Measurements from ENCODE around the gene SNX1.
"Not testable (repeated sequence)": the region's sequence is repeated elsewhere in the genome, so short reads cannot be mapped to it uniquely, and the experiment has no call there.

SNX1 gene

DNA sequence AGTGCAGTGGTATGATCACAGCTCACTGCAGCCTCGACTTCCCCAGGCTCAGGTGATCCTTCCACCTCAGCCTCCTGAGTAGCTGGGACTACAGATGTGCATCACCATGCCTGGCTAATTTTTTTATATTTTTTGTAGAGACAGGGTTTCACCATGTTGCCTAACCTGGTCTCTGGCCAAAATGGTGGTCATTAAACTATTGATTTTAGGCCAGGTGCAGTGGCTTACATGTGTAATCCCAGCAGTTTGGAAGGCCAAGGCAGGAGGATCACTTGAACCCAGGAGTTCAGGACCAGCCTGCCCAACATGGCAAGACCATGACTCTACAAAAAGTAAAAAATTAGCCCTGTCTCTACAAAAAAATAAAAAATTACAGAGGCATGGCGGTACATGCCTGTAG is 24.5 kb downstream of the SNX1 start:
- DNase-seq, result not testable (repeated sequence)

DNA sequence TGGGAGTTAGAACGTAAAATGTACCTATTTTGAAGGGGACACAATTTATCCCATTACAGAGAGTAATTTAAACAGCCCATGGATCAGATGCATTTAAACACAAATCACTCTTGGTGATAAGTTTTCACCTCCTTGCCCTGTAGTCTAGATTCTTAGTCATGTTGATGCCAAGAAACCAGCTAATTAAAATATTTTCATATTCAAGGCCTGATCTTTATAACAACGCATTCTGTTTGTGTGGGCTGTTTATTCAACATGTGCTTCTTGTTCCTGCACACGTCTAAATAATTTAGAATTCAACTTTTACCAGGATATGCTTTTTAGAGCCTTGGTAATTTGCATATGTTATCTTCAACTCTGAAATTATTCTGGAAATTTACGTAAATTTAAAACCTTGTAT is 25.8 kb downstream of the SNX1 start:
- DNase-seq, result no peak

DNA sequence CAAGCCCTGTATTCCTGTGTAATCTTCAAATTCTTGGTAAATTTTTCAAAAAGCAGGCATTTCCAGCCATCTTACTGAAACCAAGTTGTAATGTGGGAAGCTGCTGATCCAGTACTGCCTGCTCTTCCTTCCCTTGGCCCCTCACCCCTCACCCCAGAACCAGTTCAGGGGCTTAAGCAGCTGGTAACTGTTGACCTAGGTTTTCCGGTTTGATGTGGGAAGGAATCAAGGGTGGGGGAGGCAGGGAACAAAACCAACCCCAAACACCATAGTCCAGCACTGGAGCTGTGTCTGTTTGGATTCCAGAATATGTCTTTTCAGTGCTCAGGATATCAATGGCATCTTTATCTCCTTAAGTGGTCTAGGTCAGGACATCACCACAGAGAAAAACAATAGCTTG is 26.7 kb downstream of the SNX1 start:
- no peak for DNase-seq

DNA sequence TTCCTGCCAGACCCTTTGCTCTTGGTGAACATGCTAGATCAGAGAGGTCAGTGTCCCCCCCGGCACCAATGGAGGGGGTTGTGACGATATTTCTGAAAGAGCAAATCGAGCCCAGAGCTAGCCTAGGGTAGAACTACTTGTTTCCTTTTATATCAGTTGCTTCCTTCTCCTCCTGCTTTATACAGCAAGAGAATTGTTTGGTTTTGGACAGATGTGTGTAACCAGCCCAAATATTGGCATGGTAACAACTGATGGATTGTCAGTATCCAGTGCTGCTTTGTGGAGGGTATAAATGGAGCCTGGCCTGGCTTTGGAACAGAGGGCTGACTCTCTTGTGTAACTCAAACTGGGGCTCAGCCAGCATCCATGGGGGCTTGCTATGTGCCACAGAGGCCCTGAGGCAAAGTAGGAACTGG is 27.2 kb downstream of the SNX1 start:
- DNase-seq, result no peak

DNA sequence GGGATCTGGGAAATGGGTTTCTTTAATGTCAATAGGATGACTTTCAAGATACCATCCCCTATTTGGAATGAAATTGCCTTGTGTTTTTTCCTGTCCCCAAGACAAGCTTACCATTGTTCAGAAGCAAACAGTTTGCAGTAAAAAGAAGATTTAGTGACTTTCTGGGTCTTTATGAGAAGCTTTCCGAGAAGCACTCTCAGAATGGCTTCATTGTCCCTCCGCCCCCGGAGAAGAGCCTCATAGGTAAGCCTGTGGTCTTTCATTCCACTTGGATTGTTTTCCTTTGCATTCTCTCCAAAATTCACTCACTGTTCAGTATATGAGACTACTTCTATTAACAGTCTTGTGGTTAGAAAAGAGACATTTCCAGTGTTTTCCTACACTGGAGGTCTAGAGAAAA is 30.2 kb downstream of the SNX1 start:
- DNase-seq, result no peak

DNA sequence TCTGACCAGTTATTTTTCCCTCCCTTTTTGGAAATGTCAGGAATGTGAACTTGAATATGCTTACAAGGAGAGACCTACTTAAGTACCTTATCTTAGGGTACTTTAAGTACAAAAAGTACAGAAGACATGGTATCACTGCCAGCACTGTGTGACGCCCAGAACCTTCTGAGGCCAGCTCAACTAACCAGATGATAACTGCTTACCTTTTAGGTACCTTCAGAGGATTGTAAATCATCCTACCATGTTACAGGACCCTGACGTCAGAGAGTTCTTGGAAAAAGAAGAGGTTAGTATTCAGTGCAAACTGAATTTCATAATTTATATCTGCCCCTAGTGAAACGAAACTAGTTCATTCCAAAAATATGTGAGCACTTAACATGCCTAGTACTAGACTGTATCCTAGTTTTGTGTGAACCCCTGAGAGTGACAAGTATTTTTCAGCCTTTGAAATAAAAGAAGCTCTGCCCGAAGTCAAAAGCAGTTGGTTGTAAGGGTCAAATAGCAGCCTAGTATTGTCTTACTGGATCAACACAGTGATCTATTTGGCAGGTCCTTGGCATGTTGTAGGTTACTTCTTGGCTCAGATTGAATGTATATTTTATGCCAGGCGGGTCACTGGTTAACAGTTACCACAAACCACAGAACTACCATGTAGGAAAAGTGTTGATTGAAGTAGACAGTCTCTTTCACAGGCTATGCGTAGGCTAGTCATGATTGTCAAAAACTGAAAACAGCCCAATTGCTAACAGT is 31.9 kb downstream of the SNX1 start:
- DNase-seq, result no peak

DNA sequence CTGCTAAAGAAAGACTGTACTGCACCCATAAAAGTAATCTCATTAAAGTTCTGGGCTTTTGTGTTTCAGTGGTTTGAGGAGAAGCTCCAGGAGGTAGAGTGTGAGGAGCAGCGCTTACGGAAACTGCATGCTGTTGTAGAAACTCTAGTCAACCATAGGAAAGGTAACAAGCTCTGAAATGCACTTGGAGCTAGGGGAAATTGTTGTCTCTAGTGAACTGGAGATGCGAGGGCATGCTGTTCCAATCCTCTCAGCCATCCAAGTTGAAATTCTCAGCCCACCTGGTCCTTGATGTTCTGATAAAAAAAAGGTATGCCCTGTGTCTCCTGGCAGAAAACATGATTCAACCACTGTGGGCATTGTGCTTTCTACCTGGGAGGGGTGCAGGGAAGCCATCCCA is 34.4 kb downstream of the SNX1 start:
- no peak for DNase-seq

DNA sequence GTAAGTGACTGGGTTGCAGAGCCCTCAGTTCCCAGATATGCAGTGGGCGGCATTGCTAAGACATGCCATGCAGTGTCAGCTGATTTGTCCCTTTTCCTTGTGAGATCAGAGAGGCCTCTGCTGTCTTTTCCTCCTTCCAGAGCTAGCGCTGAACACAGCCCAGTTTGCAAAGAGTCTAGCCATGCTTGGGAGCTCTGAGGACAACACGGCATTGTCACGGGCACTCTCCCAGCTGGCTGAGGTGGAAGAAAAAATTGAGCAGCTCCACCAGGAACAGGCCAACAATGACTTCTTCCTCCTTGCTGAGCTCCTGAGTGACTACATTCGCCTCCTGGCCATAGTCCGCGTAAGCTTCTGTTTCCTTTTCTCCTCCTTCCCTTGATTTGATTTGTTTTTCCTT is 35.8 kb downstream of the SNX1 start:
- no peak for DNase-seq

DNA sequence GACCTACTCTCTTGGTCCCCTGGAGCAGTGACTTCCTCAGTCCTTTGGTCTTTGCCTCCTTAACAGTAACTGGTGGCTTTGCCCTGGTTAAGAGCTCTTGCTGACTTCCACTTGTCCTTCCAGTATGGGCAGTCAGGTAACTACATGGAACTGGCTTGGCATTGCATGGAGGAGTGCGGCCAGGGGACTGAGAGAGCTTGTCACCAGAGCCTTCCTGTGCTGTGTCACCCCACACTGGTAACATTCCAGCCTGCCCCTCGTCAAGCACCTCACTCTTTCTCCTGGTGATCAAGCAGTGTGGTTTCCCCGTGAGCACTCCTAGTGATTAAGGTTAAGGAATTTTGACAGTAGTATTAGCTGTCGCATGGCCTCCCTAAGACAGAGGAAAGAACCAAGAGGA is 36.4 kb downstream of the SNX1 start:
- DNase-seq, result no peak

DNA sequence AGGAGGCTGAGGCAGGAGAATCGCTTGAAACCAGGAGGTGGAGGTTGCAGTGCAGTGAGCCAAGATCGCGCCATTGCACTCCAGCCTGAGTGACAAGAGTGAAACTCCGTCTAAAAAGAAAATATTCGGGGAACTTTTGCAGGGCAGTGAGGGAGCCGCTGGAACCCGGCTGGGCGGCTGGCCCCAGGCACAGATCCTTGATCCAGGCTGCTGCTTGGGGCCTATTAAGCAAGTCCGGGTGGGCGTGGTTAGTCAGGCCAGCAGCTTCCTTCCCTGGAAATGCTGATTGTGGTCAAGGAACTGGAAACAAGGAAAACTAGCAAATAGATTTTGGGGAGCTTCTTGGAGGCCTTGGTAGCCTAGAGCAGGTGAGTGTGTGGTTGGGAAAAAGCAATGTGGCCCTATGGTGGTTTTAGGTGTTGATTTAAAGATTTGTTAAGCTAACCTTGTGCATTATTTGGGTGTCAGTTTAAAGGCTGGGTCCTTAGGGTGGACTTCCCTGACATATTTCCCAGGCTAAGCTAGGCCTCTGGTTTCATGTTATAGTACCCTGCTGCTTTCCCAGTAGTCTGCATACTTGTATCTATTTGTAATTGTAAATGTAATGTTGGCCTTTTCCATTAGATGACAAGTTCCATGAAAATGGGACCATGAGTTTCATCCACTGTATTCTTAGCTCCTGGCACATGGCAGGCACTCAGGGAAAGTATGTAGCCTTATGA is 38.0 kb downstream of the SNX1 start:
- DNase-seq, result no peak

DNA sequence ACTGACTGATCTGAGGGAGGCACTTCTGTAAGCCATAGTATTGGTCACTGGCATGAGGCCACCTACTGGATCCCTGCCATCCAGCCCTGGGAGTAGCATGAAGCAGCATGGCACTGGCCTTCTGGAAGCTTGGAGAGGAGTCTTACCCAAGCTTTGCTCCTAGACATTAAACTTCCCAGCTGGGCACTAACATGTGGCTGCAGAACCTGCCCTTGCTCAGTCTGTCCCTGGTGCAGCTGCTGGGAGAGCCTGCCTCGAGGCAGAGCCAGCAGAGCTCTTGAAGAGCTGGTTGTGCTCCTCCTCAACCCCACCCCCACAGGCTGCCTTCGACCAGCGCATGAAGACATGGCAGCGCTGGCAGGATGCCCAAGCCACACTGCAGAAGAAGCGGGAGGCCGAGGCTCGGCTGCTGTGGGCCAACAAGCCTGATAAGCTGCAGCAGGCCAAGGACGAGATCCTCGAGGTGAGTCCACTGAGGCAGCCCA is 38.6 kb downstream of the SNX1 start:
- DNase-seq, result no peak

DNA sequence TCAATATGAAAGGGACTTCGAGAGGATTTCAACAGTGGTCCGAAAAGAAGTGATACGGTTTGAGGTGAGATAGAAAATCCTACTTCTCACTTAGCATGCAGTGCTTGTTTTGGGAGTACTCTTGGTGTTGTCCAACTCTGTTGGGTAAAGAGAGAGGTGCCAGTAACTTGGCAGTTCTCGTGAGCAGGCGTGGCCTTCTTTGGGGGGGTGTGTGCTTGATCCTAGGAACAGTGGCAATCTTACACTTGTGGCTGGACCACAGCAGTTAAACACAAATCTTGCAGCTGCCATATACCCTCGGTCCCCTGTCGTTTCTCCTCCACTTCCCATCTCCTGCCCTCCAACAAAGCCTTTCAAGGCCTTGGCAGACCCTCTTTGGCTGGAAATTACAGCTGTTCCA is 40.6 kb downstream of the SNX1 start:
- no peak for DNase-seq

DNA sequence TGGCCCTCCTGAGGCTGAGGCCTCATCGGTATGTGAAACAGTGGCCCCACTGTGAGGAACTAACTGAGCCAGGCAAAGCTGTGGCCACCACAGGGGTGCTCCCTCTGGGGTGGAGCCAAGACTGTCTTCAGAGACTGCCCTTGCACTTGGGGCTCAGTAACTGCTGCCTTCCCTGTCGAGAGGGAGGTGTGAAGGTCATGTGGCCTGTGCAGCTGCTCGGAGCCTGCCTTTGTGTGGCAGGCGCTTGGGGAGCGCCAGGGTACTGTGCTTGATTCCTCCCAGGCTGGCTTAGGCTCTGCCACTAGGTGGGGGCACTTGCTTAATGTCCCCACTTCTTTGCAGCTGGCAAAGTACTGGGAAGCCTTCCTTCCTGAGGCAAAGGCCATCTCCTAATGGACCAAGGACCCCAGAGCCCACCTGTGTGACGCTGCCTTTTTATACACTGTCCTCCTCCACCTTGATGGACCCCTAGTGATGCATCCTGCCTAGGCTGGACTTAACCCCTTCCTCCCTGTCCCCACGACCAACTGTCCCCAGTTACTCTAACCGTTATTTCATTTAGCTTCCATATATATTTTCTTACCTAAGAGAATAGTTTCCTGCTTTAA is 41.5 kb downstream of the SNX1 start:
- peak in 1 of 2 donors; percentile 29 for DNase-seq

DNA sequence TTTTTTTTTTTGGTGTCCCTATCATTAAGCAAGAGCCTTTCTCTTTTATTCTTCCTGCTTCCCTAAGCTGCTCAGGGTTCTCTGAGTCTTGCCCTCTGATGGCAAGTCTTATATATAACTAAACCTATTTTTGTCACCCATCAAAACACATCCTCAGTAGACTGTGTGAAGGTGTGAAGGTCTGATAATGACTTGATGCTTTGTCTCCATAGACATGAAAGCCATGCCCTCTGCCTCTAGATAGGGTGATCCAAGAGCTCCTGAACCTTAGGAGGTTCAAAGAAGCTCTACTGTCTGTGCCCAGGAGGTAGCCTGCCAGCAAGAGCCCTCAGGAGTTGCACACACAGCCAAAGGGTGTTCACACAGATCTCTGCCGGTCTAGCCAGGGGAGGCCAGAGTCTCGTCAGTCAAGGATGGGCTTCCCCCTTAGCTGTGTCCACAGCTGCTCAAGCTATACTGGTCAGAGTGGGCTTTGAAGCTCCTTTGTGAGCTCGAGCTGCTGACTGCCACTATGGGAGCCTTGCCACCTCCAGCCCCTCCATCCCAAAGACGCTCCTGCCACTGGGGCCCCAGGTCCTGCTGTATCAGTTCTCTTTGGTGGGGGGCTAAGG is 42.7 kb downstream of the SNX1 start:
- DNase-seq, result no peak

DNA sequence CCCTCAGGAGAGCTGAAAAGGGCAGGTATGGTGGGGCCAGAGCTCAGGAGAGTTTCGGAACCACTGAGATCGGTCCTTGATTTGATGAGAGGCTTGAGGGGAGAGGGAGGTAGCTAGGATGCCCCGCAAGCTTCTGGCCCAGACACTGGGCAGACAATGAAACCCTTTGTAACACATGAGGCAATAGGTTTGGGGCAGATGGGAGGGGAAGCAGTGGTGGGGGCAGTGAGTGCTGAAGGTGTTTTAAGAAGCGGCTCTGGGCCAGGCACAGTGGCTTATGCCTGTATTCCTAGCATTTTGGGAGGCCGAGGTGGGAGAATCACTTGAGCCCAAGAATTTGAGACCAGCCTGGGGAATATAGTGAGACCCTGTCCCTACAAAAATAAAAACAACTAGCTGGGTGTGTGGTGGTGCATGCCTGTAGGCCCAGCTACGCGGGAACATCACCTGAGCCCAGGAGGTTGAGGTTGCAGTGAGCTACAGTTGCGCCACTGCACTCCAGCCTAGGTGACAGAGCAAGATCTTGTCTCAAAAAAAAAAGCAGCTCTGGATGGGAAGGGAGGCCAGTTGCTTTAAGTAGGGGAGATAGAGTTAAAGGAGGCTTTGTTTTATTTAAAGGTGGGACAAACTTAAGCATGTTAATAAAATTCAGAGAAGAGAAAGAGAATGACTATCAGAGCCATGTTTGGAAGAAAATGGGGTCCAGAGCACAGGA is 46.2 kb downstream of the SNX1 start:
- DNase-seq, result no peak

DNA sequence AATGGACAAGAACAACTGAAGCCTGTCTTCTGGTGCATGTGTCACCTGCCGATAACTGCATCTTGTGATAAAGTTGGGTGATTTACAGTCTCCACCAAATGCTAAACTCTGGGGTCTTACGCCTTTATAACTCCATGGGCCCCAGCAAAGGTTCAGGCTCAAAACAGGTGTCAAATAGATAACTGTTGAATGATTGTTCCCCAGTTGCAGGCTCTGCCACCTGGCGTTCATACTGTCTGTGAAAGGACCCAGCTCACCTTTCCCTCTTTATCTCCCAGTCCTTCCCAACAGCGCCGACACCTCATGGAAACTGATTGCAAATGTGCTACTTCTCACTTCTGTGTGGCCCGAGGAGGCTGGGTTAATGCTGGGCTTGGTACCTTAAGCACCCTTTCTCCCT is 47.5 kb downstream of the SNX1 start:
- DNase-seq, result no peak

DNA sequence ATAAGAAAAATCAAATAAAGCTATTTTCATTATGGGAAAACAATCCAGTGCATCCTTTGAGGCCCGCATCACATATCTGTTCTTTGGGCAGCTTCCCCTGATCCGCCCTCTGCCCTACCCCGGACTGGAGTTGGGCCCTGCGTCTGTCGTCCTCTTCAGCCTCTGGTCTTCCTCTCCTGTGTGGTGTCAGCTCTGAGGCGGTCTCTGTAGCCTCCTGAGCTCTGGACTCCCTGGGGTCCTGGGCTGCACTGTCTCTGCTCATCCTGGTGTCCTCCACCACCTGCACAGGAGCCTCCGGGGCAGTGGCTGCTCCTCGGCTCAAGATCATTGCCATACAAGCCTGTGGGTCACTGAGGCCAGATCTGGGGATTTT is 48.4 kb downstream of the SNX1 start:
- DNase-seq, result no peak

DNA sequence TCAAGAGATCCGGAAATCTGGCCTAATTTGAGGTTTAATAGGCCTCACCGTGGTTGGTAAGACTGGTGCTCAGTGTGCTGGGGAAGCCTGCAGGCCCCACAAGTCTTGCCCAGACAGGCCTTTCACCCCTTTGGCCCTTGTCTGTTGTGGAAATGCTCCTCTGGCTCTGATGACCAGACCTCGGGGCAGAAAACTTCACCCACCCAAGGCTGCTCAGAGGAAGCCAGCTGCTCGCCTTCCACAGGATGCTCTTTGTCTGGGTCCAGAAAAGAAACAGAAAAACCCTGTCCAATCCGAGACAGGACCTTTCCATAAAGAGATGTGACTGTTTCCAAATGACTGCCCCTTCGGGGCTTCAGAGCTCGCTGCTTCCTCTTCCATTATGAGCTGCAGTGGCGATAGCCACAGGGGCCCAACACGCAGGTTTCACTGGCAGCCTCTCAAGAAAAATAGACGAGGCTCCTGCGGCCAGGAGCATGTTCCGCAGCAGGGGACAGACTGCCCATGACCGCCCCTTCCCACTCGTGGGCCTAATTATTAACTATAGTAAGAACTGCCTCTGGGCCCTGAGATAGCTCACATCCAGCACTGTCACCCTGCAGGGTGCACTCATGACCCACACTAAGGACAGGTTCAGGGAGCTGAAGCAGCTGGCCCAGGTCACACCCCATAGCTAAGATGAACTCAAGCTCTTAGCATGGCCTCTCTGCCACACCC is 48.9 kb downstream of the SNX1 start:
- DNase-seq, result no peak

DNA sequence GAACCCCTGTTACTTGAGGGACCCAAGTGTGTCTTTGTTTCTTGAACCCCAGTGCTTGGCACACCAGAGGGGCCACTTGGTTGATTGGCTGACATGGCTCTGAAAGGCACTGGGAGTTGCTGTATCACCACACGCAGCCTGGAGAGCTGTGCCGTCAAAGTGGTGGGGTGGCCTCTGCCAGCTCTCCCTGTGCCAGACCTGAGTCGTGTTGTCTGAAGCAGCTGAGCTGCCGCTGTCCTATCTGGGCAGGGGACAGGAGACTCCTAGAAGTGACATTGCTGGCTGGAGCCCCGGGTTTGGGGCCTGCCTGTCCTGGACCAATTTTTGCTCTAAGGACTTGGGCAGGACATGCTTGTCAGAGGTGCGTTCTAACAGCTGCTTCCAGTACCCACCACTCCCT is 50.3 kb downstream of the SNX1 start:
- no peak for DNase-seq

DNA sequence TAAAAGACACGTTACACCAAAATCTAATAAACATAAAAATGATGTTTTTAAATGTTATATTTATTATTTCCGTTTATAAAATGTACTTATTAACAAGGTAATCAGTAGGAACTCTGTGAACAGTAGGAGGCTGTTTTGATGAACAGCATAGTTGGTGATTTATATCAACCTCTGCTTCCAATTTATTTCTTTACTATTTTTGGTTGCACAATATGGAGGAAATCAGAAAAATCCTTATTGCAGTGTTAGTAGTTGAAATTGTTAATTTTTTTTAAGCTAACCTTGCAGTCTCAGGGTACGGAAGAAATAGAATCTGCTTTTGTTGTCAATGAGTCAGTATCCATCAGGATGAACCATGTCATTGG is 50.7 kb downstream of the SNX1 start:
- no peak for DNase-seq

DNA sequence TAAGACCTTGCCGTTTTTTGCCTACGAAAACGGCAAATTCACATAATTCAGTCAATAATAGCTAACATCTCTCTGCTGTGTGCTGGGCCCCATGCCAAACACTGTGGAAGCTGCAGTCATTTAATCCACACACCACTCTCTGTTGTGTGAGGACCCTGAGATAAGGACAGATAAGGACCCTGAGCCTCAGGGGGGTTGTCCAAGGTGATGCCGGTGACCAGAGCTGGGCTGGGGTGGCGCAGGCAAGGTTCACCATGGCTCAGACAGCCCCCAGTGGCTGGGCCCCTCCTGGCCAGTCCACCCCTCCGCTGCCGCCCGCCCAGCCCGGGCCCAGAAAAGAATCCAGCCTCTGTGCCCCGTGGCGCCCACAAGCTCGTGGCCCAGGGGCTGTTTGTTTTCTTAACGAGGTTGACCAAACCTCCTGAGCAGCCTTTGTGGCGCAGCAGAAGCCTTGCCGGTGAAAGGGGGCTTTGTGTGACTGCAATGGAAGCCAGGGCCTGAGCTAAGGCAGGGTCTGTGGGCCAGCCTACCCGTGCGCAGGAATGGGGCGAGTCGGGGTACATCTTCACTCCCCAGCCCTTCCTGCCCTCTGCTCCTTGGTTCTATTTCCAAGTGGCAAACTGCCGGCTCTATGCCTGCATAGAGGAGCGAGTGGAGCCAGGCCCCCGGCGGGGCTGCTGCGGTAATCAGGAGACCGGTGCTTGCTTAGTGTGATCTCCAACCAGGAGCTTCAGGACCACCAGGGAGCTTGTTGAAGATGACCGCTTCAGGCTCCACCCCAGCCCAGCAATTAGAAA is 51.3 kb downstream of the SNX1 start:
- DNase-seq, result no peak

DNA sequence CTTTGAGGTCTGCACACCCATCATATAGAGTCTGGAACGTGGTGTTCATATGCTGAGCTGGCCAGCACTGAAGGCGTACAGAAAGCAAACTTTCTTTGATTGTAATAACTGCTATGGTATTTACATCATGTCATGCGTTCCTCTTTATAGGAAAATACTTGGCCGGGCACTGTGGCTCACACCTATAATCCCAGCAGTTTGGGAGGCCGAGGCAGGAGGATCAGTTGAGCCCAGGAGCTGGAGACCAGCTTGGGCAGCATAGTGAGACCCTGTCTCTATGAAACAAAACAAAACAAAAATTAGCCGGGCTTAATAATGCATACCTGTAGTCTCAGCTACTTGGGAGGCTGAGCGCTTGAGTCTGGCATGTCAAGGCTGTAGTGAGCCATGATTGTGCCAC is 52.4 kb downstream of the SNX1 start:
- no peak for DNase-seq
